K562 (cell line): ENCODE results near the gene ARHGAP22. TPM values are rescaled to one million over a fixed set of nuclear protein-coding genes. Genes with fewer than 3 reads are reported as not detected.

Source experiments
- CTCF ChIP-seq, 3 experiments: IDR thresholded peaks in 2 of 3; conservative IDR thresholded peaks in 1 of 3; 2 replicates each; pipeline ENCODE4 v1.5.1; 2011 to 2012; ENCODE audit warnings: low read length in 3 of 3, mild to moderate bottlenecking in 3 of 3, control low read depth in 2 of 3, improper control_type of control experiment in 1 of 3, inconsistent platforms in 1 of 3, low read depth in 1 of 3, mixed read lengths in 1 of 3, moderate library complexity in 1 of 3; ENCODE audit not compliant: insufficient read depth in 2 of 3
- FOXP1 ChIP-seq: sonication (generic); formaldehyde crosslinking; IDR thresholded peaks from 2 replicates; pipeline ENCODE4 v1.8.0; 2022; ENCODE audit warnings: mild to moderate bottlenecking, missing genetic modification reagents
- IRF9 ChIP-seq: fragments of 450-650 bp; IDR thresholded peaks from 2 replicates; pipeline ENCODE4 v1.6.1; 2016; ENCODE audit warnings: missing biosample characterization, missing genetic modification characterization
- KDM1A ChIP-seq, 2 experiments: fragments of 450-650 bp; IDR thresholded peaks; 2 replicates each; pipeline ENCODE4 v1.6.1; 2016; ENCODE audit warnings: mild to moderate bottlenecking in 2 of 2
- MYBL2 ChIP-seq, 2 experiments: fragments of 450-650 bp in 1 of 2; sonication (generic) in 1 of 2; formaldehyde crosslinking in 1 of 2; IDR thresholded peaks; 2 replicates each; pipeline versions ENCODE4 v1.6.1 to v1.8.1; 2017 to 2022; ENCODE audit warnings: borderline replicate concordance in 1 of 2, inconsistent platforms in 1 of 2, low read depth in 1 of 2, mild to moderate bottlenecking in 1 of 2, missing genetic modification reagents in 1 of 2, moderate library complexity in 1 of 2
- RBM25 ChIP-seq: fragments of 200-400 bp; formaldehyde crosslinking; IDR thresholded peaks from 2 replicates; pipeline ENCODE4 v1.6.1; 2018; ENCODE audit warnings: low read length, low read depth, moderate library complexity; ENCODE audit not compliant: severe bottlenecking
- ZBTB8A ChIP-seq: fragments of 450-650 bp; IDR thresholded peaks from 2 replicates; pipeline ENCODE4 v1.6.1; 2018; ENCODE audit warnings: mild to moderate bottlenecking, moderate library complexity; ENCODE audit not compliant: partially characterized antibody
- ZNF316 ChIP-seq: fragments of 450-650 bp; IDR thresholded peaks from 2 replicates; pipeline ENCODE4 v1.6.1; 2016
- ZNF398 ChIP-seq: fragments of 250-450 bp; sonication (Bioruptor Pico); IDR thresholded peaks from 2 replicates; pipeline ENCODE4 v1.8.0; 2021; ENCODE audit warnings: moderate library complexity, mild to moderate bottlenecking, inconsistent platforms
- polyA plus RNA-seq, 8 experiments: library from polyadenylated mRNA; depleted of rRNA in 4 of 8; stranded (reverse) in 5 of 8; unstranded in 3 of 8; fragments of >200 nt; fragmentation: Nextera tagmentation in 2 of 8; fragmentation: Illumina TruSeq in 1 of 8; extraction: Ambion mirVana in 2 of 8; extraction: Trizol in 1 of 8; gene quantifications; 2 replicates each; pipeline versions ENCODE4 v1.2.1 to v1.2.3, GENCODE V29; 2011 to 2014; ENCODE audit warnings: inconsistent platforms in 1 of 8, missing spikeins in 1 of 8
- total RNA-seq, 7 experiments: library from RNA; depleted of rRNA in 6 of 7; stranded (reverse); fragments of >200 nt in 6 of 7; fragmentation: Illumina TruSeq in 2 of 7; extraction: Trizol in 2 of 7; gene quantifications; 2 replicates each; pipeline versions ENCODE4 v1.2.1 to v1.2.3, GENCODE V29; 2011 to 2021; ENCODE audit warnings: low replicate concordance in 1 of 7

Gene ARHGAP22
- total and polyA plus RNA-seq, 9 of the 15 experiments (the other 6 are each of a cell fraction or from before 2014, with no cell fraction given) = 1.3 to 28.1 (median 12.7) TPM

- TF ChIP-seq ZNF398 (no peak), ZBTB8A (no peak), KDM1A (IDR thresholded peaks at IDR 0.05) (peak in 1 of 2 experiments; percentile 33; a peak in 1 of 4 replicates), ZNF316 (peak; percentile 75), FOXP1 (CRISPR knock-in tag) (no peak), CTCF (IDR thresholded peaks at IDR 0.05 in 2 of 3, conservative IDR thresholded peaks at IDR 0.05 in 1 of 3; ENCODE audit: insufficient read depth in 2 of 3, low read depth in 1 of 3, low read length in 3 of 3) (no peak), IRF9 (tag) (no peak), RBM25 (no peak), MYBL2 (IDR thresholded peaks at IDR 0.05; ENCODE audit: low read depth) (no peak), MYBL2 (CRISPR knock-in tag; IDR thresholded peaks at IDR 0.05; ENCODE audit: borderline replicate concordance) (no peak)
Observed at GRCh38 chr10:48461623-48462481, 143.0 kb downstream of the ARHGAP22 start (continued).
